Neural cell (in vitro differentiated cells): ENCODE data around the gene TBX4.

ENCODE experiments used
- CTCF ChIP-seq: fragments of 450-650 bp; IDR thresholded peaks from 2 replicates; pipeline ENCODE4 v1.5.1; 2014; ENCODE audit warnings: antibody characterized with exemption, mild to moderate bottlenecking, moderate library complexity; ENCODE audit not compliant: poor library complexity, severe bottlenecking
- EP300 ChIP-seq: fragments of 450-650 bp; conservative IDR thresholded peaks from 2 replicates; pipeline ENCODE4 v1.6.1; 2014; ENCODE audit warnings: antibody characterized with exemption, mild to moderate bottlenecking, moderate library complexity; ENCODE audit not compliant: poor library complexity, severe bottlenecking
- EZH2 ChIP-seq: fragments of 200-600, 300-800 bp; shearing (Covaris generic), sonication (generic); IDR thresholded peaks from 2 replicates; pipeline ENCODE4 v1.6.1; 2014; ENCODE audit warnings: antibody characterized with exemption, low read length, borderline replicate concordance, mild to moderate bottlenecking; ENCODE audit not compliant: insufficient read depth, poor library complexity, severe bottlenecking
- MXI1 ChIP-seq: fragments of 450-650 bp; conservative IDR thresholded peaks from 2 replicates; pipeline ENCODE4 v1.6.1; 2014; ENCODE audit warnings: antibody characterized with exemption, mild to moderate bottlenecking; ENCODE audit not compliant: poor library complexity, severe bottlenecking
- POLR2AphosphoS5 ChIP-seq: IDR thresholded peaks from 2 replicates; pipeline ENCODE4 v1.6.1; 2012
- RAD21 ChIP-seq: fragments of 450-650 bp; conservative IDR thresholded peaks from 2 replicates; pipeline ENCODE4 v1.6.1; 2014; ENCODE audit warnings: antibody characterized with exemption, mild to moderate bottlenecking, moderate library complexity
- REST ChIP-seq: IDR thresholded peaks from 2 replicates; pipeline ENCODE4 v1.6.1; 2012; ENCODE audit warnings: borderline replicate concordance
- TAF1 ChIP-seq: IDR thresholded peaks from 2 replicates; pipeline ENCODE4 v1.6.1; 2012; ENCODE audit warnings: low read depth

- no peak for TF ChIP-seq CTCF
- no peak for TF ChIP-seq POLR2AphosphoS5
- TF ChIP-seq MXI1, result no peak
- TF ChIP-seq EZH2, result no peak
- TF ChIP-seq REST, result no peak
- no peak for TF ChIP-seq TAF1
- TF ChIP-seq RAD21, result no peak
- no peak for TF ChIP-seq EP300
Observed at GRCh38 chr17:61470530-61471136, 18.4 kb downstream of the TBX4 start.
